B cell (primary cell): ENCODE results near the gene SURF2. TPM values are rescaled to one million over a fixed set of nuclear protein-coding genes. Genes with fewer than 3 reads are reported as not detected.

ENCODE experiments used
- ATAC-seq: fragments of 200-7000 bp; cut with Tn5 transposase; one replicate; pipeline ENCODE4 v1.10.0; 2021; ENCODE audit warnings: low read depth, mild to moderate bottlenecking, moderate number of reproducible peaks, moderate library complexity
- CTCF ChIA-PET: fragments of 350-600 bp; sonication (Branson Sonifier 250); formaldehyde crosslinking; loops from one replicate; lab custom pipeline; 2021; ENCODE audit warnings: antibody characterized with exemption, inconsistent platforms; lab: Charles Lee
- POLR2A ChIA-PET: fragments of 350-600 bp; sonication (Branson Sonifier 250); formaldehyde crosslinking; loops from one replicate; lab custom pipeline; 2021; ENCODE audit warnings: antibody characterized with exemption; lab: Charles Lee
- DNase-seq: peaks from one replicate; pipeline ENCODE4 v3.0.0; 2013
- H2AFZ ChIP-seq: 2 replicates; pipeline ENCODE4 v1.6.1; 2012; ENCODE audit warnings: mild to moderate bottlenecking, low read depth, low read length; ENCODE audit not compliant: insufficient read depth, poor library complexity, severe bottlenecking
- H3K27ac ChIP-seq, 2 donors: 1 replicate in 1 of 2; 2 replicates in 1 of 2; pipeline ENCODE4 v1.5.1; 2012 to 2013; ENCODE audit warnings: low read length in 2 of 2, mild to moderate bottlenecking in 2 of 2, moderate library complexity in 1 of 2
- H3K27me3 ChIP-seq, 4 experiments: fragments of 200-600 bp in 1 of 4; sonication (generic) in 1 of 4; replicated peaks in 1 of 4; 1 replicate in 2 of 4; 2 replicates in 2 of 4; pipeline versions ENCODE4 v1.6.1 to v1.7.0; 2013 to 2016; ENCODE audit warnings: low read length in 3 of 4, mild to moderate bottlenecking in 2 of 4, mixed read lengths in 1 of 4, moderate library complexity in 1 of 4; ENCODE audit not compliant: insufficient read depth in 4 of 4, control insufficient read depth in 3 of 4; ENCODE audit errors: control extremely low read depth in 1 of 4
- H3K36me3 ChIP-seq, 2 experiments: replicated peaks in 1 of 2; 1 replicate in 1 of 2; 2 replicates in 1 of 2; pipeline versions ENCODE4 v1.6.1 to v1.7.1; 2013; ENCODE audit warnings: low read length in 1 of 2; ENCODE audit not compliant: insufficient read depth in 2 of 2, control insufficient read depth in 1 of 2; ENCODE audit errors: control extremely low read depth in 1 of 2, extremely low read depth in 1 of 2
- H3K4me1 ChIP-seq, 2 donors: fragments of 200-600 bp in 1 of 2; sonication (generic) in 1 of 2; 1 replicate in 1 of 2; 2 replicates in 1 of 2; pipeline versions ENCODE4 v1.5.1 to v1.6.1; 2013 to 2017; ENCODE audit warnings: low read length in 2 of 2; ENCODE audit not compliant: control insufficient read depth in 2 of 2, insufficient read depth in 2 of 2
- H3K4me2 ChIP-seq: replicated peaks from 2 replicates; pipeline ENCODE3; 2012; ENCODE audit warnings: mild to moderate bottlenecking, low read depth, low read length; ENCODE audit not compliant: poor library complexity, severe bottlenecking
- H3K4me3 ChIP-seq, 5 experiments: fragments of 200-600 bp in 1 of 5; sonication (generic) in 1 of 5; 1 replicate in 3 of 5; 2 replicates in 2 of 5; pipeline versions ENCODE4 v1.5.1 to v1.7.0; 2011 to 2016; ENCODE audit warnings: low read length in 4 of 5, mild to moderate bottlenecking in 4 of 5, low read depth in 2 of 5, control low read depth in 1 of 5, moderate library complexity in 1 of 5; ENCODE audit not compliant: insufficient read depth in 1 of 5; ENCODE audit errors: control extremely low read depth in 1 of 5, extremely low read depth in 1 of 5
- H3K79me2 ChIP-seq: fragments of 200-600 bp; sonication (generic); one replicate; pipeline ENCODE4 v1.6.0; 2016; ENCODE audit warnings: low read length; ENCODE audit not compliant: control insufficient read depth, insufficient read depth
- H3K9ac ChIP-seq: fragments of 200-600 bp; sonication (generic); 2 replicates; pipeline ENCODE4 v1.6.1; 2017; ENCODE audit warnings: mild to moderate bottlenecking, low read length, moderate library complexity
- H3K9me3 ChIP-seq, 3 donors: one replicate each; pipeline versions ENCODE4 v1.6.1 to v1.7.1; 2013; ENCODE audit warnings: low read length in 2 of 3; ENCODE audit not compliant: control insufficient read depth in 2 of 3, insufficient read depth in 1 of 3; ENCODE audit errors: control extremely low read depth in 1 of 3
- H4K20me1 ChIP-seq: 2 replicates; pipeline ENCODE4 v1.6.0; 2012; ENCODE audit warnings: mild to moderate bottlenecking, low read length; ENCODE audit not compliant: insufficient read depth, control insufficient read depth, poor library complexity, severe bottlenecking
- H3K27ac Mint-ChIP-seq: one replicate; pipeline ENCODE4 v1.8.0; 2021; ENCODE audit warnings: mixed read lengths
- H3K27me3 Mint-ChIP-seq: one replicate; pipeline ENCODE4 v1.8.0; 2021; ENCODE audit warnings: mixed read lengths
- H3K4me1 Mint-ChIP-seq: one replicate; pipeline ENCODE4 v1.8.0; 2021; ENCODE audit warnings: mixed read lengths
- H3K4me3 Mint-ChIP-seq: one replicate; pipeline ENCODE4 v1.8.0; 2021; ENCODE audit warnings: mixed read lengths
- H3K9me3 Mint-ChIP-seq: one replicate; pipeline ENCODE4 v1.8.0; 2022; ENCODE audit warnings: mixed read lengths; ENCODE audit not compliant: insufficient read depth
- EZH2 ChIP-seq: IDR thresholded peaks from 2 replicates; pipeline ENCODE4 v1.6.1; 2012; ENCODE audit warnings: borderline replicate concordance, low read depth, mild to moderate bottlenecking, moderate library complexity, low read length; ENCODE audit not compliant: insufficient read depth, poor library complexity, severe bottlenecking
- WGBS: methylation state at CpG from one replicate; pipeline ENCODE4 v1.1.5; 2013; ENCODE audit warnings: missing lambda C conversion rate; ENCODE audit not compliant: insufficient coverage; 5-methylcytosine and 5-hydroxymethylcytosine counted together
- intact Hi-C: fragments of 100-400 bp; cut with micrococcal nuclease; formaldehyde crosslinking; loops from one replicate; pipeline ENCODE4 v1.10.0; 2022
- polyA plus RNA-seq: library from polyadenylated mRNA; depleted of rRNA; stranded (reverse); fragments of >200 nt; gene quantifications from 2 replicates; pipeline ENCODE4 v1.2.3, GENCODE V29; 2012
- total RNA-seq, 2 donors: library from RNA; stranded (reverse); fragments of 120-200 nt in 1 of 2; gene quantifications; 1 replicate in 1 of 2; 2 replicates in 1 of 2; pipeline versions ENCODE4 v1.2.3 to v1.2.4, GENCODE V29; 2013 to 2022
- TF ChIP-seq, protein P1 (sequence below): fragments of 200-600 bp; IDR thresholded peaks from one replicate; pipeline ENCODE4 v1.8.0; 2022; ENCODE audit warnings: antibody characterized with exemption, mild to moderate bottlenecking

SURF2 gene
- total and polyA plus RNA-seq, 2 donors (not counting 1 experiment from before 2014, with no cell fraction given), result 17.1 to 17.3 TPM

DNA sequence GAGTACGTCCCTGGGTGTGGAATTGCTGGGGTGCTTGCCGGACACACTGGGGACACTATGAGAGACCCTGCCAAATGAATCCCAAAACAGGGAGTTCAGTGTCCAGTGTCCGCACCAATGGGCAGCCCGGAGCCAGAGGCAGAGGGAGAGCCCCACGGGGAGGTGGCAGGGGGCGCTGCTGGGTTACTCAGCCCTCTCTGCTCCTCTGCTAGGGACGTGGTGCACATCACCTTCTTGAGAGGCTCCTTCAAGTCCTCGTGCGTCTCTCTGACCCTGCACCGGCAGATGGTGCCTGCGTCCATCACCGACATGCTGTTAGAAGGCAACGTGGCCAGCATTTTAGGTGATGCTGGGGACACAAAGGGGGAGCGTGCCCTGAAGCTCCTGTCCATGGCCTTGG, 40.6 kb downstream of the SURF2 start:
- DNase-seq, result no peak
- no peak for TF ChIP-seq EZH2
- TF ChIP-seq, protein P1, sequence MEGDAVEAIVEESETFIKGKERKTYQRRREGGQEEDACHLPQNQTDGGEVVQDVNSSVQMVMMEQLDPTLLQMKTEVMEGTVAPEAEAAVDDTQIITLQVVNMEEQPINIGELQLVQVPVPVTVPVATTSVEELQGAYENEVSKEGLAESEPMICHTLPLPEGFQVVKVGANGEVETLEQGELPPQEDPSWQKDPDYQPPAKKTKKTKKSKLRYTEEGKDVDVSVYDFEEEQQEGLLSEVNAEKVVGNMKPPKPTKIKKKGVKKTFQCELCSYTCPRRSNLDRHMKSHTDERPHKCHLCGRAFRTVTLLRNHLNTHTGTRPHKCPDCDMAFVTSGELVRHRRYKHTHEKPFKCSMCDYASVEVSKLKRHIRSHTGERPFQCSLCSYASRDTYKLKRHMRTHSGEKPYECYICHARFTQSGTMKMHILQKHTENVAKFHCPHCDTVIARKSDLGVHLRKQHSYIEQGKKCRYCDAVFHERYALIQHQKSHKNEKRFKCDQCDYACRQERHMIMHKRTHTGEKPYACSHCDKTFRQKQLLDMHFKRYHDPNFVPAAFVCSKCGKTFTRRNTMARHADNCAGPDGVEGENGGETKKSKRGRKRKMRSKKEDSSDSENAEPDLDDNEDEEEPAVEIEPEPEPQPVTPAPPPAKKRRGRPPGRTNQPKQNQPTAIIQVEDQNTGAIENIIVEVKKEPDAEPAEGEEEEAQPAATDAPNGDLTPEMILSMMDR, result no peak
- Mint-ChIP-seq H3K27me3 (no peaks in the 10 kb centered on the region), H3K9me3 (no peaks in the 10 kb centered on the region), H3K4me3 (no peak overlapping the region), H3K4me1 (no peaks in the 10 kb centered on the region), H3K27ac (no peak overlapping the region)
- no peak for ATAC-seq
- Histone ChIP-seq H3K4me1 (no peaks in the 10 kb centered on the region), H3K27me3 (no peaks in the 10 kb centered on the region), H2AFZ (no peak overlapping the region), H3K9ac (no peak overlapping the region), H3K4me3 (no peak overlapping the region), H3K4me2 (no peak overlapping the region), H3K9me3 (no peaks in the 10 kb centered on the region), H4K20me1 (no peaks in the 10 kb centered on the region), H3K27ac (no peak overlapping the region), H3K36me3 (no peaks in the 10 kb centered on the region), H3K79me2 (no peaks in the 10 kb centered on the region)
- ChIA-PET CTCF (interaction anchor here (0.7 kb wide), 1 partner anchor 639 kb away, joined by 3 read pairs; no protein-coding TSS in a partner anchor), POLR2A (no interaction called here)
- intact Hi-C loops, result no loop called here
- WGBS, result 55% methylated on average over 14 of the region's 14 CpGs

DNA sequence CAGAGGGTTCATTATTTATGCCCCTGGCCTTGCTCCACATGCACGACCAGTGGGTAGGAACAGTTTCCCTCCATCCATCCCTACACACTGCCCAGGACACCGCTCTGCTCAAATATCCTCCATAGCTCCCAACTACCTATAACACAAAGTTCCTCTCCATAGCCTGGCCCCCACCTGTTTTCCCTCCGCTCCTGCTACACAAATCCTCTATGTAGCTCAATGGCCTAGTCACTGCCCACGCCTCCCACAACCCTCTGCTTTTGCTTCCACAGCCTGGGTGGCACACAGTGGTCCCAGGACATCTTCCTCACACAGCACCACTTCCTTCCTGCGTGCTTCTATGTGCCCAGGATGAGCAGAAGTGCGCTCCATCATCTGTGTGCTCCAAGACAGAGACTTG, 41.0 kb downstream of the SURF2 start:
- WGBS, result 88% methylated on average over 4 of the region's 6 CpGs
- Histone ChIP-seq H3K4me3 (no peak overlapping the region), H3K9me3 (no peaks in the 10 kb centered on the region), H3K27ac (no peak overlapping the region), H4K20me1 (no peaks in the 10 kb centered on the region), H3K9ac (no peak overlapping the region), H3K27me3 (no peaks in the 10 kb centered on the region), H2AFZ (no peak overlapping the region), H3K36me3 (peaks cover 0 to under 1% of the 10 kb centered on the region in 2 experiments), H3K4me1 (no peaks in the 10 kb centered on the region), H3K4me2 (no peak overlapping the region), H3K79me2 (no peaks in the 10 kb centered on the region)
- H3K27ac Mint-ChIP-seq, result no peak overlapping the region
- DNase-seq, result no peak
- no peaks in the 10 kb centered on the region for H3K27me3 Mint-ChIP-seq
- no peak overlapping the region for H3K4me3 Mint-ChIP-seq
- POLR2A ChIA-PET, result no interaction called here
- H3K9me3 Mint-ChIP-seq, result no peaks in the 10 kb centered on the region
- TF ChIP-seq, protein P1, result no peak
- CTCF ChIA-PET, result interaction anchor here (0.5 to 0.7 kb wide), 2 partner anchors 110 to 639 kb away, joined by 3 to 5 read pairs; no protein-coding TSS in a partner anchor
- H3K4me1 Mint-ChIP-seq, result no peaks in the 10 kb centered on the region
- intact Hi-C loops, result no loop called here
- no peak for ATAC-seq
